ENCODE measurements around the gene DNAJB12.
A peak's percentile ranks its signal among the peaks of the same experiment; 100 is the strongest.
"Not testable (repeated sequence)": the region's sequence is repeated elsewhere in the genome, so short reads cannot be mapped to it uniquely, and the experiment has no call there.

DNAJB12 gene

DNA sequence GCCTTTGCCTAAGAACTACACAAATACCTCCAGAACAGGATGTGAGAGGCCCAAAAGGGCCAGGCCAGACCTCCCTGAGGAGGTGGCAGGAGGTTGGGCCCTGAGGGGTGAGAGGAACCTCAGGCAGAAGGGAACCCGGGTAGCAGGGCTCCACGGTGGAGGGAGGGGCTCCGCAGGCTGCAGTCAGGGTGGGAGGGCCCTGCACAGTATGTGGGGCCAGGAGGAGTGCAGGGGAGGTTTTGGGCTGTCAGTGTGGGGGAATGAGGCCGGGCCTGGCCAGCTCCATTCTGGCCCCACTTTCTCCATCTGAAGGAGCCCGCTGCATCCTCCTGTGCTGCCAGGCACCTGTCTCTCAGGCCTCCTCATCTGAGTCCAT is 25.9 kb downstream of the DNAJB12 start:
- no peak for DNase-seq (ENCODE audit: low spot score)
- in situ Hi-C loops (cut with MboI; ENCODE audit: low pct_unique_long_range_greater_than_20kb, low sequenced_read_pairs, unreplicated experiment): loop anchor here (25.0 kb wide), 2 partner anchors 192 to 392 kb away; no protein-coding TSS in a partner anchor
- TF ChIP-seq, protein P1, sequence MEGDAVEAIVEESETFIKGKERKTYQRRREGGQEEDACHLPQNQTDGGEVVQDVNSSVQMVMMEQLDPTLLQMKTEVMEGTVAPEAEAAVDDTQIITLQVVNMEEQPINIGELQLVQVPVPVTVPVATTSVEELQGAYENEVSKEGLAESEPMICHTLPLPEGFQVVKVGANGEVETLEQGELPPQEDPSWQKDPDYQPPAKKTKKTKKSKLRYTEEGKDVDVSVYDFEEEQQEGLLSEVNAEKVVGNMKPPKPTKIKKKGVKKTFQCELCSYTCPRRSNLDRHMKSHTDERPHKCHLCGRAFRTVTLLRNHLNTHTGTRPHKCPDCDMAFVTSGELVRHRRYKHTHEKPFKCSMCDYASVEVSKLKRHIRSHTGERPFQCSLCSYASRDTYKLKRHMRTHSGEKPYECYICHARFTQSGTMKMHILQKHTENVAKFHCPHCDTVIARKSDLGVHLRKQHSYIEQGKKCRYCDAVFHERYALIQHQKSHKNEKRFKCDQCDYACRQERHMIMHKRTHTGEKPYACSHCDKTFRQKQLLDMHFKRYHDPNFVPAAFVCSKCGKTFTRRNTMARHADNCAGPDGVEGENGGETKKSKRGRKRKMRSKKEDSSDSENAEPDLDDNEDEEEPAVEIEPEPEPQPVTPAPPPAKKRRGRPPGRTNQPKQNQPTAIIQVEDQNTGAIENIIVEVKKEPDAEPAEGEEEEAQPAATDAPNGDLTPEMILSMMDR (IDR thresholded peaks at IDR 0.05; ENCODE audit: extremely low read depth, insufficient read depth, missing control alignments): peak; percentile 2

DNA sequence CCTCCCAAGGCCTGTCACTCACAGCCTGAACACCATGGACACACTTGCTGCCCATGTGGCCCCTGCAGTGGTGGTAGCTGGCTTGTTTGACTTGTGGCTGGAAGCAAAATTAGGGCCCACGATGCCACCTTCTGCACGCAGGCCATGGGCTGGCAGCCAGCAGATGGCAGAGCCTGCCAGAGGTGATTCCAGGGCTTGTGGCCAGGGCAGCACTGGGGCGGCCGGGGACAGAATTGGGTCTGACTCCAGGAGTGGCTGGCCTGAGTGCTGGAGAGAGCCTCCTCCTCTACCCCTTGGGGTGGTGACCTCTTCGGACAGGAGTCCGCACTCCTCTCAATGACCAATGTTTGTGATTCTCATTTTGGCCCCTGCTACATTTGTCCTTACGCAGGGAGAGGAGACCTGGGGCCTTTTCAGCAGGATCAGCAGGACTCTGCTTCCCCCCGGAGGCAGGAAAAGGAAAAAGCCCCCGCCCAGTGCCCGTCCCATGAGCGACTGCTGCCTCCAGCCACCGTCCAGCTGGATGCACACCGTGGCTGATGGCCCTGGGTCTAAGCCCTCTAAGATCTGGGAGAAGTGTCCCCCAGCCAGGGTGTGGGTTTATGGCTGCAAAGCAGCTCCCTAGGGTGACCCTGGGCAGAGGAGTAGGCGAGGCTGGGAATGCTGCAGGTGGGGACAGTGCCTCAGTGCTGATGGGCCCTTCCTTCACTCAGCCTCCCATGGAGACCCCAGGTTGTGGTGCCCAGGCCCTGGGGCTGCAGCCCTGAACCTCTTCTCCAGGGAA is 26.5 kb downstream of the DNAJB12 start:
- in situ Hi-C loops (cut with MboI; ENCODE audit: low pct_unique_long_range_greater_than_20kb, low sequenced_read_pairs, unreplicated experiment): loop anchor here (25.0 kb wide), 2 partner anchors 191 to 391 kb away; no protein-coding TSS in a partner anchor
- DNase-seq (ENCODE audit: low spot score): no peak
- TF ChIP-seq, protein P1 (IDR thresholded peaks at IDR 0.05; ENCODE audit: extremely low read depth, insufficient read depth, missing control alignments): peak; percentile 37

DNA sequence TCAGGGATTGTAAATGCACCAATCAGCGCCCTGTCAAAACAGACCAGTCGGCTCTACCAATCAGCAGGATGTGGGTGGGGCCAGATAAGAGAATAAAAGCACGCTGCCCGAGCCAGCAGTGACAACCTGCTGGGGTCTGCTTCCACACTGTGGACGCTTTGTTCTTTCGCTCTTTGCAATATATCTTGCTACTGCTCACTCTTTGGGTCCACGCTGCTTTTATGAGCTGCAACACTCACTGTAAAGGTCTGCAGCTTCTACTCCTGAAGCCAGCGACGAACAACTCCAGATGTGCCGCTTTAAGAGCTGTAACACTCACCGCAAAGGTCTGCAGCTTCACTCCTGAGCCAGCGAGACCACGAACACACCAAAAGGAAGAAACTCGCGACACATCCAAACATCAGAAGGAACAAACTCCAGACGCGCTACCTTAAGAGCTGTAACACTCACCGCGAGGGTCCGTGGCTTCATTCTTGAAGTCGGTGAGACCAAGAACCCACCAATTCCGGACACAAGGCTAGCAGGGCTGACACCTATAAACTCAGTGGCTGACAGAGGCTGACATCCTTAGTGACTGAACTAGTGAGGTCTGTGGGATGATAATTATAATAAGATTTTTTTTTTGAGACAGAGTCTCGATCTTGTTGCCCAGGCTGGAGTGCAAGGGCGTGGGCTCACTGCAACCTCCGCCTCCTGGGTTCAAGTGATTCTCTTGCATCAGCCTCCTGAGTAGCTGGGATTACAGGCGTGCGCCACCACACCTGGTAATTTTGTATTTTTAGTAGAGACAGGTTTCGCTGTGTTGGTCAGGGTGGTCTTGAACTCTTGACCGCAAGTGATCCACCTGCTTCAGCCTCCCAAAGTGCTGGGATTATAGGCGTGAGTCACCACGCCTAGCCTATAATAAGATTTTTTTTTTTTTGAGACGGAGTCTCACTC is 27.8 kb downstream of the DNAJB12 start:
- not testable (repeated sequence) for DNase-seq (ENCODE audit: low spot score)
- in situ Hi-C loops (cut with MboI; ENCODE audit: low pct_unique_long_range_greater_than_20kb, low sequenced_read_pairs, unreplicated experiment): loop anchor here (25.0 kb wide), 2 partner anchors 190 to 390 kb away; no protein-coding TSS in a partner anchor

DNA sequence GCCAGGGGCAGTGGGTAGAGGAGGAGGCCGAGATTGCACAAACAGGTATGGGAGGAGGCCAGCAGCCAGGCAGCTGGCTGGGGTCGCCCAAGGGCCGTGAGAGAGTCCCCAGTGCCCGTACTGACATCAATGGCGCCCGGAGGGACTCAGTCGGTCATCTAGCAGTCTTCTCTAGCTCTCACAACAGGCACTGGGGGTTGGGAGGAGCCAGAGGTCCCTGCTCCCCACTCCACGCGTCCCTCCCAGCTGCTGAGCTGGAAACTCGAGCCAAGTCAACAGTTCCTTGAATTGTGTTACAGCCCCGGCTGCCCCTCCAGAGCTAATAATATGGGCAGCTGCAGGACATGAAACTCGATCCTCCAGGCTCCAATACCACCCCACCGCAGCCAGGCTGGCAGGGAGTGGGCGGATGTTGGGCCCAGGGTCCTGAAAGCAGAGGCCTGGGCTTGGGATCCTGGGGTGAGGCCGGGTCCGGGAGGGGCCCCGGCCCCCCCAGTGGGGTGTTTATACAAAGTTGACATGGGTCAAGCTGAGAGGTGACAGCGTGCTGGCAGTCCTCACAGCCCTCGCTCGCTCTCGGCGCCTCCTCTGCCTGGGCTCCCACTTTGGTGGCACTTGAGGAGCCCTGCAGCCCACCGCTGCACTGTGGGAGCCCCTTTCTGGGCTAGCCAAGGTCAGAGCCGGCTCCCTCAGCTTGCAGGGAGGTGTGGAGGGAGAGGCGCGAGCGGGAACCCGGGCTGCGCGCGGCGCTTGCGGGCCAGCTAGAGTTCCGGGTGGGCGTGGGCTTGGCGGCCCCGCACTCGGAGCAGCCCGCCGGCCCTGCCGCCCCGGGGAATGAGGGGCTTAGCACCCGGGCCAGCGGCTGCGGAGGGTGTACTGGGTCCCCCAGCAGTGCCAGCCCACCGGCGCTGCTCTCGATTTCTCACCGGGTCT is 29.2 kb downstream of the DNAJB12 start:
- DNase-seq (ENCODE audit: low spot score): not testable (repeated sequence)
- in situ Hi-C loops (cut with MboI; ENCODE audit: low pct_unique_long_range_greater_than_20kb, low sequenced_read_pairs, unreplicated experiment): loop anchor here (25.0 kb wide), 2 partner anchors 188 to 388 kb away; no protein-coding TSS in a partner anchor

- DNase-seq (ENCODE audit: low spot score): no peak
- in situ Hi-C loops (cut with MboI; ENCODE audit: low pct_unique_long_range_greater_than_20kb, low sequenced_read_pairs, unreplicated experiment): no loop called here
- TF ChIP-seq, protein P1 (IDR thresholded peaks at IDR 0.05; ENCODE audit: extremely low read depth, insufficient read depth, missing control alignments): no peak
Measured at GRCh38 chr10:72323771-72324191, 30.9 kb downstream of the DNAJB12 start.

DNA sequence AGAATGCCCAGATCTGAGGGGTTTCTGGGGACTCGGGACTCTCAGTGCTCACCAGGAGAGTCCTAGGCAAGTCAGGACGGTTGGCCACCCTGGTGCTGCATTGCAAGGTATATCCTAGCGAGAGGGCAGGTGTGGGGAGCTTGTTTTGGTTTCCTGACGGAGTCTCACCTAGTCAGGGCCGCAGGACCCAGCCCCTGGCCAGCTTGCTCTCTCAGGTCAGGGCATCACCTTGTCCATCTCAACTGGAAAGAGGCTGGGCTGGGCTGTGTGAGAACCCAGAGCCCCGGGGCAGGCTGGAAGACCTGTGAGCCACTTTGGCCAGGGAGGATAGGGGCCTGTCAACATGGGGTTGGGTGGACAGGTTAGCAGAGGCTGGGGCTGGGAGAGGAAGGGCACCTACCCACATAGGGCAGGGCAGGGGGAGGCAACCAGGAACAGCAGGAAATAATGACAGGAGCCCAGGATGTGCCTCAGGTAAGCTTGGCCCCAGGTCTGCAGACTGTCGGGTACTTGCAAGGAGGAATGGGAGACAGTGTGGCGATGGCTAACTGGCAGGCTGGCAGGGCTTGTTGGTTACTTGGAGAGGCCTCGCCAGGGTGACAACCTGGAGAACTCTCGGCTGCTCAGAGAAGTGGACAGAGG is 31.5 kb downstream of the DNAJB12 start:
- in situ Hi-C loops (cut with MboI; ENCODE audit: low pct_unique_long_range_greater_than_20kb, low sequenced_read_pairs, unreplicated experiment): no loop called here

More for the DNA sequence above, 31.5 kb downstream of the DNAJB12 start:
- TF ChIP-seq, protein P1 (IDR thresholded peaks at IDR 0.05; ENCODE audit: extremely low read depth, insufficient read depth, missing control alignments): no peak
- DNase-seq (ENCODE audit: low spot score): no peak

All from GM13977 (cell line).